ENCODE measurements around the gene NACC2.

The NACC2 gene

GRCh38 chr9:136092353-136092650 lies 2.8 kb downstream of the NACC2 start:
- peaks cover 12 to 22% of the 10 kb centered on the region in 2 donors for H3K4me1 ChIP-seq (ENCODE audit: control insufficient read depth in 2 of 2, insufficient read depth in 1 of 2, low read depth in 1 of 2, low read length in 2 of 2)
- no peak overlapping the region for H2BK120ac ChIP-seq (ENCODE audit: low read depth, low read length)
- H2BK15ac ChIP-seq (ENCODE audit: low read length): no peak overlapping the region
- no peak overlapping the region for H3K14ac ChIP-seq (ENCODE audit: low read length)
- H3K36me3 ChIP-seq (replicated peaks in 1 of 2; ENCODE audit: control insufficient read depth in 2 of 2, insufficient read depth in 2 of 2, low read length in 2 of 2): no peaks in the 10 kb centered on the region
- H2BK5ac ChIP-seq (ENCODE audit: low read length): no peak overlapping the region
- H3K4me2 ChIP-seq (ENCODE audit: insufficient read depth, low read length, poor library complexity, severe bottlenecking): no peak overlapping the region
- H3K9me3 ChIP-seq (replicated peaks in 1 of 2; ENCODE audit: control insufficient read depth in 2 of 2, insufficient read depth in 1 of 2, low read depth in 1 of 2, low read length in 2 of 2): no peaks in the 10 kb centered on the region
- H2AFZ ChIP-seq (ENCODE audit: low read length): no peak overlapping the region
- no peak for DNase-seq (ENCODE audit: low spot score)
- no peak overlapping the region for H3K23ac ChIP-seq (ENCODE audit: low read depth, low read length, poor library complexity)
- H3K4me3 ChIP-seq (ENCODE audit: low read length in 2 of 2): peak overlapping the region in 1 of 2 donors; percentile 19
- no CpG with 5 or more reads among the region's 10 CpGs for WGBS, 2 donors (ENCODE audit: extremely low coverage in 2 of 2, insufficient read length in 2 of 2, insufficient replicate concordance in 1 of 2)
- H3K79me1 ChIP-seq (ENCODE audit: low read depth, low read length): peaks cover 8% of the 10 kb centered on the region
- no peak overlapping the region for H3K27ac ChIP-seq (replicated peaks; ENCODE audit: low read length)
- H3K27me3 ChIP-seq (ENCODE audit: control insufficient read depth in 3 of 3, insufficient read depth in 3 of 3, low read depth in 1 of 3, low read length in 3 of 3): peaks cover 3 to 23% (median 12%) of the 10 kb centered on the region in 3 experiments
- H3K4ac ChIP-seq (ENCODE audit: low read length): no peak overlapping the region
- H3K18ac ChIP-seq (ENCODE audit: low read length): no peak overlapping the region
- H2AK5ac ChIP-seq (ENCODE audit: low read depth, low read length): peak overlapping the region; percentile 53
- no peak overlapping the region for H4K8ac ChIP-seq (ENCODE audit: low read depth, low read length)
- H2BK12ac ChIP-seq (ENCODE audit: low read length): no peak overlapping the region
- no peak overlapping the region for H4K91ac ChIP-seq (ENCODE audit: low read depth, low read length, poor library complexity)
- no peak overlapping the region for H3K9ac ChIP-seq (ENCODE audit: low read depth, low read length, poor library complexity)

DNA sequence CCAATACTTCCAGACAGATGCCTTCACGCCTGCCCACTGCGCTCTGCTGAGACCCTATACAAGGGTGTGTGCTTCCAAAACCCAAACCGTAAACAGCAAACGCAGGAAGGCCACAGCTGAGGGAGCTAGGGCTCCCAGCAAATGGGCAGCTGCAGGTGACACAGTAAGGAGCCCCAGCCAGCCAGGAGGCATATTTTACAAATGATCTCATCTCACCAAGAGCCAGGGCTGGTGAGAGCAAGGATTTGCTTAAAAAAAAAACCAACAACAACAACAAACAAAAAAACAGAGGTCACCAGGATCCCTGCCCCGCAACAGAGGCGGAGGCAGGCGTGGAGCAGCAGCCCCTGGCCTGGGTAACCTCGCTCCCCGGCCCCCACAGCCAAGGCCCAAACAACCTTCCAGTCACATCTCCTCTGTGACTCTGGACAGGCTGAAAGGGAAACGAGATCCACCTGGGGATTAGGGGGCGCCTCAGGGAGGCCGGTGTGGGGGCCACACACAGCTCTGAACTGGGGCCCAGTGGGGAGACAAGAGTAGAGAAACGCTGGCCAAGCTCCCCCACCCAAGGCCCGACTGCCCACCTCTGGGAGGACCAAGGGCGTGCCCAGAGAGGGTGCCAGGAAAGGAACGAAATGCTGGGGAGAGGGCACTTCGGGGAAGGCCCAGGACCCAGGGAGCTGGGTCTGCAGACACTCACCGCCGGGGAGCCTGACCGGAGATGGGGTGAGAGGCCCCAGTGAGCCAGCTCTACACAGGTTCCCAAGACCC lies 3.3 kb downstream of the NACC2 start:
- H3K4me3 ChIP-seq (ENCODE audit: low read length in 2 of 2): no peak overlapping the region
- H3K9ac ChIP-seq (ENCODE audit: low read depth, low read length, poor library complexity): peak overlapping the region; percentile 47
- no peak overlapping the region for H2AFZ ChIP-seq (ENCODE audit: low read length)
- H4K91ac ChIP-seq (ENCODE audit: low read depth, low read length, poor library complexity): no peak overlapping the region
- no peaks in the 10 kb centered on the region for H3K36me3 ChIP-seq (replicated peaks in 1 of 2; ENCODE audit: control insufficient read depth in 2 of 2, insufficient read depth in 2 of 2, low read length in 2 of 2)
- peak overlapping the region; percentile 29 for H3K23ac ChIP-seq (ENCODE audit: low read depth, low read length, poor library complexity)
- H2BK5ac ChIP-seq (ENCODE audit: low read length): peak overlapping the region; percentile 53
- peak overlapping the region; percentile 36 for H3K18ac ChIP-seq (ENCODE audit: low read length)
- H3K4me2 ChIP-seq (ENCODE audit: insufficient read depth, low read length, poor library complexity, severe bottlenecking): no peak overlapping the region
- H3K14ac ChIP-seq (ENCODE audit: low read length): no peak overlapping the region
- H2BK120ac ChIP-seq (ENCODE audit: low read depth, low read length): no peak overlapping the region
- H3K4ac ChIP-seq (ENCODE audit: low read length): no peak overlapping the region
- peak overlapping the region; percentile 72 for H2AK5ac ChIP-seq (ENCODE audit: low read depth, low read length)
- peaks cover 12 to 22% of the 10 kb centered on the region in 2 donors for H3K4me1 ChIP-seq (ENCODE audit: control insufficient read depth in 2 of 2, insufficient read depth in 1 of 2, low read depth in 1 of 2, low read length in 2 of 2)
- no CpG with 5 or more reads among the region's 20 CpGs for WGBS, 2 donors (ENCODE audit: extremely low coverage in 2 of 2, insufficient read length in 2 of 2, insufficient replicate concordance in 1 of 2)
- H3K79me1 ChIP-seq (ENCODE audit: low read depth, low read length): peaks cover 8% of the 10 kb centered on the region
- peak overlapping the region; percentile 65 for H4K8ac ChIP-seq (ENCODE audit: low read depth, low read length)
- H3K9me3 ChIP-seq (replicated peaks in 1 of 2; ENCODE audit: control insufficient read depth in 2 of 2, insufficient read depth in 1 of 2, low read depth in 1 of 2, low read length in 2 of 2): no peaks in the 10 kb centered on the region
- H3K27me3 ChIP-seq (ENCODE audit: control insufficient read depth in 3 of 3, insufficient read depth in 3 of 3, low read depth in 1 of 3, low read length in 3 of 3): peaks cover 3 to 23% (median 9%) of the 10 kb centered on the region in 3 experiments
- no peak overlapping the region for H2BK12ac ChIP-seq (ENCODE audit: low read length)
- H3K27ac ChIP-seq (replicated peaks; ENCODE audit: low read length): no peak overlapping the region
- no peak overlapping the region for H2BK15ac ChIP-seq (ENCODE audit: low read length)
- no peak for DNase-seq (ENCODE audit: low spot score)

DNA sequence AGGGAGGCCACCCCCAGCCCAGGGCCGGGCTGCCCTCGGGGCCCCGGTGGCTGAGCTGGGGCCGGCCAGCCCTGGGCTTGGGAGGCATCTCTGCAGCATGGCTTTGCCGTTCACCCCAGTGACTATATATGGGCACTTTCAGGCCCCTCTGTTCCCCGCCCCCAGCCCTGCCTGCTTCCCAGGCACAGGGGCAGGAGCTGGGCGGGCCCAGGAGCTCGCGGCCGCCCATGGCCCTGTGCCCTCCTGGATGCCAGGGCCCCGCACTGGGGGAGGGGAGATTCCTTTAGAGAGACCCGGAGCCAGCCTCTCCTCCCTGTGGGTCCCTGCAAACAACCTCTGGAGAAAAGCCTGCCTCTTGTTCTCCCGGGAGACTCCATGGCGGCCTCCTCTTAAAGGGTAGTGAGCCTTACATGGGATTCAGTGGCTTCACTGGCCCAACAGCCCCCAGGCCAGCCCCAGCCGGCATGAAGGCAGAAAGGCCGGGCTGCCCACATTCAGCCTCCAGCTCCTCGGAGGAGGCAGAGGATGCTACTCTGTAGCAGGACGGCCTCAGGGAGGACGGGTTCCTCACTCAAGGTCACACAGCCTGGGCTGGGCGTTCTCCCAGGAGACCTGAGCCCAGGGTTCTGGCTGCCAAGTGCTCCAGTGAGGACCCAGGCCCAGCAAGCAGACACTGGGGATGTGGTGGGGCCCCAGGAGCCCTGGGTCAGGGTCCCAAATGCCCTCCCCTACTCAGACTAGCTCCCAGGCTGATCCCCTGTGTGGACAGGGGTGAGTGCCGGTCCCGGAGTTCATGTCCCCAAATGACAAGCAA lies 4.1 kb downstream of the NACC2 start:
- no peak overlapping the region for H2BK12ac ChIP-seq (ENCODE audit: low read length)
- no peaks in the 10 kb centered on the region for H3K9me3 ChIP-seq (replicated peaks in 1 of 2; ENCODE audit: control insufficient read depth in 2 of 2, insufficient read depth in 1 of 2, low read depth in 1 of 2, low read length in 2 of 2)
- no peak overlapping the region for H4K91ac ChIP-seq (ENCODE audit: low read depth, low read length, poor library complexity)
- H3K79me1 ChIP-seq (ENCODE audit: low read depth, low read length): peaks cover 11% of the 10 kb centered on the region
- H3K27me3 ChIP-seq (ENCODE audit: control insufficient read depth in 3 of 3, insufficient read depth in 3 of 3, low read depth in 1 of 3, low read length in 3 of 3): peaks cover 3 to 16% (median 3%) of the 10 kb centered on the region in 3 experiments
- no peak overlapping the region for H3K4me2 ChIP-seq (ENCODE audit: insufficient read depth, low read length, poor library complexity, severe bottlenecking)
- peak overlapping the region; percentile 72 for H2AK5ac ChIP-seq (ENCODE audit: low read depth, low read length)
- peak overlapping the region; percentile 29 for H3K23ac ChIP-seq (ENCODE audit: low read depth, low read length, poor library complexity)
- H2BK120ac ChIP-seq (ENCODE audit: low read depth, low read length): no peak overlapping the region
- peak overlapping the region; percentile 66 for H3K4ac ChIP-seq (ENCODE audit: low read length)
- H2AFZ ChIP-seq (ENCODE audit: low read length): no peak overlapping the region
- peak overlapping the region; percentile 36 for H3K18ac ChIP-seq (ENCODE audit: low read length)
- H3K14ac ChIP-seq (ENCODE audit: low read length): no peak overlapping the region
- peak overlapping the region; percentile 65 for H4K8ac ChIP-seq (ENCODE audit: low read depth, low read length)
- H3K36me3 ChIP-seq (replicated peaks in 1 of 2; ENCODE audit: control insufficient read depth in 2 of 2, insufficient read depth in 2 of 2, low read length in 2 of 2): no peaks in the 10 kb centered on the region
- no peak for DNase-seq (ENCODE audit: low spot score)
- no CpG with 5 or more reads among the region's 22 CpGs for WGBS, 2 donors (ENCODE audit: extremely low coverage in 2 of 2, insufficient read length in 2 of 2, insufficient replicate concordance in 1 of 2)
- no peak overlapping the region for H3K4me3 ChIP-seq (ENCODE audit: low read length in 2 of 2)
- no peak overlapping the region for H3K9ac ChIP-seq (ENCODE audit: low read depth, low read length, poor library complexity)
- H2BK5ac ChIP-seq (ENCODE audit: low read length): peak overlapping the region; percentile 53
- no peak overlapping the region for H3K27ac ChIP-seq (replicated peaks; ENCODE audit: low read length)
- peak overlapping the region; percentile 82 for H2BK15ac ChIP-seq (ENCODE audit: low read length)
- peaks cover 9 to 22% of the 10 kb centered on the region in 2 donors for H3K4me1 ChIP-seq (ENCODE audit: control insufficient read depth in 2 of 2, insufficient read depth in 1 of 2, low read depth in 1 of 2, low read length in 2 of 2)

Measured in neuronal stem cell (in vitro differentiated cells).